A375 (cell line): ENCODE results near the gene SSX3. TPM values are rescaled to one million over a fixed set of nuclear protein-coding genes. Genes with fewer than 3 reads are reported as not detected.

Source experiments
- small RNA-seq: library from RNA; depleted of rRNA; stranded (forward); fragments of <200 nt; gene quantifications from one replicate; pipeline ENCODE3, GENCODE V24; 2014
- total RNA-seq: library from RNA; depleted of rRNA; stranded (reverse); fragments of >200 nt; shearing (Covaris generic); gene quantifications from 2 replicates; pipeline ENCODE4 v1.2.3, GENCODE V29; 2014; rRNA removed

SSX3 gene, protein sequence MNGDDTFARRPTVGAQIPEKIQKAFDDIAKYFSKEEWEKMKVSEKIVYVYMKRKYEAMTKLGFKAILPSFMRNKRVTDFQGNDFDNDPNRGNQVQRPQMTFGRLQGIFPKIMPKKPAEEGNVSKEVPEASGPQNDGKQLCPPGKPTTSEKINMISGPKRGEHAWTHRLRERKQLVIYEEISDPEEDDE
- not detected in 2 replicates for total RNA-seq

GRCh38 chrX:48356315-48357094, at the start of gene SSX3:
Gene SSX3 (minus strand): TSS chrX:48356703. CDS start chrX:48355249, 1,454 bp downstream.

DNA sequence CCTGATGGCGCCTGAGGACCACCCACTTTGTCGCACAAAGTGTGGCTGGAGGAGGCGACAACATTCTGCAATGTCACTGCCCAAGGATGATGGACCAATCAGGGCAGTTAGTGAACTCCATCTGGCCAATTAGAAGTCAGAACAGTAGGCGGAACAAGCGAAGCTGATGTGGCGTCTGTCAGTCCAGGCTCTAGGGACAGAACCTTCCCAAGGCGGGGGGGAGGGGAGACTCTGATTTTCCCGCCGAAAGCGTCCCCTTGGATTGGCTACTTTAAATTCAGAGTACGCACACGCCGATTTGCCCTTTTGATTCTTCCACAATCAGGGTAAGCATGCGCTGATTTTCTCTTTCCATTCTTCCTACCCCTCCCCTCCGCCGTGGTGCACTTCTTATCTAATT, 26.7 kb upstream of the SSX3 start, which contains the start of gene SSX4:
SSX4 (plus strand) TSS at position 301 of the 400 bp plus-strand sequence. CDS start 515 bp downstream, outside the sequence.

Small RNA genes lying within 50 kb of the gene (small RNA-seq; reads per million reads assigned to genes)
- gene AL606490.7: not detected
- gene AL606490.9: not detected

Other genes starting within 250 kb of the SSX3 start
- not detected in 2 replicates for gene SPACA5B, start 226.1 kb downstream of the SSX3 start, total RNA-seq
- gene SSX5, start 159.9 kb downstream of the SSX3 start, total RNA-seq: not detected in 2 replicates
- gene SSX1, start 101.3 kb downstream of the SSX3 start, total RNA-seq: 0.72 and 2.5 TPM in 2 replicates
- gene SSX4, start 26.8 kb upstream of the SSX3 start, total RNA-seq: 0.53 and 1.0 TPM in 2 replicates
- 0.53 and 1.0 TPM in 2 replicates for gene SSX4B, start 55.3 kb upstream of the SSX3 start, total RNA-seq
- not detected in 2 replicates for gene SLC38A5, start 113.6 kb upstream of the SSX3 start, total RNA-seq
- gene FTSJ1, start 119.5 kb upstream of the SSX3 start, total RNA-seq: 115 and 124 TPM in 2 replicates
- gene PORCN, start 152.3 kb upstream of the SSX3 start, total RNA-seq: 19.4 and 26.6 TPM in 2 replicates
- gene EBP, start 165.1 kb upstream of the SSX3 start, total RNA-seq: 115 and 136 TPM in 2 replicates
- 8.8 and 13.6 TPM in 2 replicates for gene TBC1D25, start 183.0 kb upstream of the SSX3 start, total RNA-seq
- 282 and 286 TPM in 2 replicates for gene RBM3, start 217.8 kb upstream of the SSX3 start, total RNA-seq
- 135 and 153 TPM in 2 replicates for gene WDR13, start 240.8 kb upstream of the SSX3 start, total RNA-seq